HepG2 (cell line): ENCODE results near the gene EGFR. TPM values are rescaled to one million over a fixed set of nuclear protein-coding genes. Genes with fewer than 3 reads are reported as not detected.

Experiments
- ATAC-seq: fragments of 200-7000 bp; cut with Tn5 transposase; 3 replicates; pipeline ENCODE4 v1.9.1; 2020; ENCODE audit warnings: mild to moderate bottlenecking, moderate library complexity
- BruUV-seq: library from RNA; stranded (reverse); fragments of 400-500 nt; replicated peaks from 2 replicates; lab custom pipeline; 2021; lab: Mats Ljungman, UMichigan
- CTCF ChIA-PET: fragments of 300-600 bp; formaldehyde crosslinking; extraction: SDS; loops from one replicate; lab custom pipeline; 2021; ENCODE audit warnings: low total read pairs, inconsistent platforms, low intra/inter-chr PET ratio; lab: Yijun Ruan, JAX
- POLR2A ChIA-PET: fragments of 350-600 bp; sonication (Branson Sonifier 250); formaldehyde crosslinking; loops from one replicate; lab custom pipeline; 2020; ENCODE audit warnings: antibody characterized with exemption, inconsistent platforms; lab: Yijun Ruan, JAX
- DNase-seq: peaks from one replicate; pipeline ENCODE4 v3.0.0-alpha.2; 2015; ENCODE audit warnings: low spot score
- FAIRE-seq: peaks from 3 replicates; lab custom pipeline; 2011; peaks lifted over from hg19 to GRCh38; lab: Jason Lieb, UNC
- H2AFZ ChIP-seq: one replicate; pipeline ENCODE4 v1.6.1; 2011; ENCODE audit warnings: low read length, inconsistent platforms
- H3K27ac ChIP-seq: fragments of 300-600 bp; 3 replicates; pipeline ENCODE4 v1.8.0; 2011; ENCODE audit warnings: mixed run types, mild to moderate bottlenecking, mixed read lengths, low read length, inconsistent platforms; ENCODE audit not compliant: insufficient read depth; ENCODE audit errors: extremely low read length
- H3K27me3 ChIP-seq, 2 experiments: fragments of 200-600 bp in 1 of 2; 2 replicates in 1 of 2; 3 replicates in 1 of 2; pipeline versions ENCODE4 v1.6.0 to v1.8.0; 2011; ENCODE audit warnings: low read length in 2 of 2, mild to moderate bottlenecking in 2 of 2, moderate library complexity in 2 of 2, inconsistent platforms in 1 of 2; ENCODE audit not compliant: insufficient read depth in 2 of 2, control insufficient read depth in 1 of 2
- H3K36me3 ChIP-seq, 2 experiments: fragments of 200-600 bp in 1 of 2; replicated peaks in 1 of 2; 2 replicates in 1 of 2; 3 replicates in 1 of 2; pipeline versions ENCODE4 v1.5.1 to v1.8.0; 2011; ENCODE audit warnings: low read length in 2 of 2, inconsistent platforms in 1 of 2; ENCODE audit not compliant: insufficient read depth in 2 of 2, control insufficient read depth in 1 of 2
- H3K4me1 ChIP-seq: 2 replicates; pipeline ENCODE4 v1.5.1; 2012; ENCODE audit warnings: low read length, inconsistent platforms; ENCODE audit not compliant: insufficient read depth
- H3K4me2 ChIP-seq: 2 replicates; pipeline ENCODE4 v1.6.0; 2011; ENCODE audit warnings: low read depth, low read length, inconsistent platforms
- H3K4me3 ChIP-seq, 3 experiments: fragments of 200-600 bp in 1 of 3; sonication (generic), shearing (Covaris generic) in 1 of 3; replicated peaks in 1 of 3; 2 replicates each; pipeline ENCODE4 v1.5.1; 2011 to 2016; ENCODE audit warnings: low read length in 3 of 3, inconsistent platforms in 2 of 3, low read depth in 2 of 3, mild to moderate bottlenecking in 2 of 3, control low read depth in 1 of 3, mixed read lengths in 1 of 3; ENCODE audit not compliant: insufficient read depth in 1 of 3
- H3K79me2 ChIP-seq: one replicate; pipeline ENCODE4 v1.6.1; 2011; ENCODE audit warnings: low read length, inconsistent platforms; ENCODE audit not compliant: insufficient read depth
- H3K9ac ChIP-seq: 2 replicates; pipeline ENCODE4 v1.6.0; 2011; ENCODE audit warnings: mild to moderate bottlenecking, low read depth, low read length, inconsistent platforms; ENCODE audit not compliant: insufficient read depth
- H3K9me3 ChIP-seq: 2 replicates; pipeline ENCODE4 v1.5.1; 2012; ENCODE audit warnings: mild to moderate bottlenecking, low read length
- H4K20me1 ChIP-seq: 2 replicates; pipeline ENCODE4 v1.6.0; 2011; ENCODE audit warnings: inconsistent platforms, mild to moderate bottlenecking, low read length, moderate library complexity; ENCODE audit not compliant: insufficient read depth
- TCF12 ChIP-seq, 2 experiments: fragments of 450-650 bp in 1 of 2; sonication (generic) in 1 of 2; formaldehyde crosslinking in 1 of 2; IDR thresholded peaks; 2 replicates each; pipeline versions ENCODE4 v1.6.1 to v1.8.0; 2017 to 2022; ENCODE audit warnings: antibody characterized with exemption in 1 of 2, mild to moderate bottlenecking in 1 of 2, missing genetic modification reagents in 1 of 2, moderate library complexity in 1 of 2
- ZNF143 ChIP-seq: sonication (generic); formaldehyde crosslinking; IDR thresholded peaks from 2 replicates; pipeline ENCODE4 v1.4.0; 2020; ENCODE audit warnings: missing genetic modification reagents
- WGBS: methylation state at CpG from one replicate; pipeline ENCODE4 v1.1.6; 2017; ENCODE audit warnings: low lambda C conversion rate; 5-methylcytosine and 5-hydroxymethylcytosine counted together
- in situ Hi-C: cut with HindIII; loops from 2 replicates; pipeline ENCODE4 v1.10.0; 2017; ENCODE audit warnings: low pct_unique_long_range_greater_than_20kb; ENCODE audit not compliant: extremely low pct_ligation_motif_present
- intact Hi-C: fragments of 100-400 bp; cut with micrococcal nuclease; formaldehyde crosslinking; loops from one replicate; pipeline ENCODE4 v1.10.0; 2022; ENCODE audit not compliant: unreplicated experiment
- polyA plus RNA-seq, 8 experiments: library from polyadenylated mRNA; depleted of rRNA in 3 of 8; stranded (reverse) in 7 of 8; unstranded in 1 of 8; fragments of >200 nt; fragmentation: Illumina TruSeq in 4 of 8; extraction: Trizol in 4 of 8; gene quantifications; 2 replicates each; pipeline versions ENCODE4 v1.2.1 to v1.2.3, GENCODE V29; 2011 to 2016; ENCODE audit warnings: low read depth in 4 of 8, missing spikeins in 1 of 8, mixed read lengths in 1 of 8; ENCODE audit not compliant: insufficient read depth in 1 of 8
- total RNA-seq, 5 experiments: library from RNA; depleted of rRNA; stranded (reverse); fragments of >200 nt; fragmentation: Illumina TruSeq; extraction: Trizol; gene quantifications; 2 replicates each; pipeline ENCODE4 v1.2.3, GENCODE V29; 2016; ENCODE audit warnings: low read depth in 1 of 5
- TF ChIP-seq, protein P1 (sequence below): sonication (generic); formaldehyde crosslinking; IDR thresholded peaks from 2 replicates; pipeline ENCODE4 v1.5.1; 2020; ENCODE audit warnings: mild to moderate bottlenecking, missing genetic modification reagents, moderate library complexity
- TF ChIP-seq, protein P2 (sequence below): sonication (generic); formaldehyde crosslinking; IDR thresholded peaks from 2 replicates; pipeline ENCODE4 v1.5.0; 2020; ENCODE audit warnings: mild to moderate bottlenecking, missing genetic modification reagents
- TF ChIP-seq, protein P3 (sequence below): sonication (generic); formaldehyde crosslinking; IDR thresholded peaks from 2 replicates; pipeline ENCODE4 v1.5.0; 2020; ENCODE audit warnings: mild to moderate bottlenecking, missing genetic modification reagents

EGFR gene
- total and polyA plus RNA-seq, 2 of the 13 experiments (the other 11 are each of a cell fraction or from before 2014, with no cell fraction given): 7.0 to 10.0 TPM

DNA sequence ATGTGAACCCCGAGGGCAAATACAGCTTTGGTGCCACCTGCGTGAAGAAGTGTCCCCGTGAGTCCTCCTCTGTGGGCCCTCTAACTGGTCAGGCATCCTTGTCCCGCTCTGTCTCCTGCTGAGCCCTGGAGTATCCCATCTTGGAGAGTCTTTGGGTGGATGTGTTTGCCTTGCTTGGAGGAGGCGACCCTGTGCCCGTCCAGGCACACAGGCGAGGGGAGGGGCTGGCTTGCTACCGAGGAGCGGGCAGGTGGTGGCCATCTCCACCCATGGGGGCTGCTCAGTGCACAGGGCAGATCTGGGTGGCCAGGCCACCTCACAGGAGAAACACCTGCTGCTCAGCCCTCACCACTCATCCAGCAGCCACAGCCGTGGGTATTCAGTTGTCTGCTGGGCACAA, 135.3 kb downstream of the EGFR start:
- CTCF ChIA-PET: interaction anchor here (1.4 kb wide), 1 partner anchor 101 kb away, joined by 5 read pairs; no protein-coding TSS in a partner anchor

More for the DNA sequence above, 135.3 kb downstream of the EGFR start:
- no peaks in the 10 kb centered on the region for H4K20me1 ChIP-seq
- H3K4me1 ChIP-seq: no peaks in the 10 kb centered on the region
- DNase-seq: no peak
- H3K36me3 ChIP-seq: 0 out of 5 replicates have a peak, but pooled peaks cover 0 to 10% of the 10 kb centered on the region in 2 experiments
- in situ Hi-C loops: no loop called here
- H3K79me2 ChIP-seq: no peaks in the 10 kb centered on the region
- TF ChIP-seq, protein P1, sequence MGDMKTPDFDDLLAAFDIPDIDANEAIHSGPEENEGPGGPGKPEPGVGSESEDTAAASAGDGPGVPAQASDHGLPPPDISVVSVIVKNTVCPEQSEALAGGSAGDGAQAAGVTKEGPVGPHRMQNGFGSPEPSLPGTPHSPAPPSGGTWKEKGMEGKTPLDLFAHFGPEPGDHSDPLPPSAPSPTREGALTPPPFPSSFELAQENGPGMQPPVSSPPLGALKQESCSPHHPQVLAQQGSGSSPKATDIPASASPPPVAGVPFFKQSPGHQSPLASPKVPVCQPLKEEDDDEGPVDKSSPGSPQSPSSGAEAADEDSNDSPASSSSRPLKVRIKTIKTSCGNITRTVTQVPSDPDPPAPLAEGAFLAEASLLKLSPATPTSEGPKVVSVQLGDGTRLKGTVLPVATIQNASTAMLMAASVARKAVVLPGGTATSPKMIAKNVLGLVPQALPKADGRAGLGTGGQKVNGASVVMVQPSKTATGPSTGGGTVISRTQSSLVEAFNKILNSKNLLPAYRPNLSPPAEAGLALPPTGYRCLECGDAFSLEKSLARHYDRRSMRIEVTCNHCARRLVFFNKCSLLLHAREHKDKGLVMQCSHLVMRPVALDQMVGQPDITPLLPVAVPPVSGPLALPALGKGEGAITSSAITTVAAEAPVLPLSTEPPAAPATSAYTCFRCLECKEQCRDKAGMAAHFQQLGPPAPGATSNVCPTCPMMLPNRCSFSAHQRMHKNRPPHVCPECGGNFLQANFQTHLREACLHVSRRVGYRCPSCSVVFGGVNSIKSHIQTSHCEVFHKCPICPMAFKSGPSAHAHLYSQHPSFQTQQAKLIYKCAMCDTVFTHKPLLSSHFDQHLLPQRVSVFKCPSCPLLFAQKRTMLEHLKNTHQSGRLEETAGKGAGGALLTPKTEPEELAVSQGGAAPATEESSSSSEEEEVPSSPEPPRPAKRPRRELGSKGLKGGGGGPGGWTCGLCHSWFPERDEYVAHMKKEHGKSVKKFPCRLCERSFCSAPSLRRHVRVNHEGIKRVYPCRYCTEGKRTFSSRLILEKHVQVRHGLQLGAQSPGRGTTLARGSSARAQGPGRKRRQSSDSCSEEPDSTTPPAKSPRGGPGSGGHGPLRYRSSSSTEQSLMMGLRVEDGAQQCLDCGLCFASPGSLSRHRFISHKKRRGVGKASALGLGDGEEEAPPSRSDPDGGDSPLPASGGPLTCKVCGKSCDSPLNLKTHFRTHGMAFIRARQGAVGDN (CRISPR knock-in tag): peak; percentile 19; the same call in 1 of the 2 replicates
- TF ChIP-seq, protein P2, sequence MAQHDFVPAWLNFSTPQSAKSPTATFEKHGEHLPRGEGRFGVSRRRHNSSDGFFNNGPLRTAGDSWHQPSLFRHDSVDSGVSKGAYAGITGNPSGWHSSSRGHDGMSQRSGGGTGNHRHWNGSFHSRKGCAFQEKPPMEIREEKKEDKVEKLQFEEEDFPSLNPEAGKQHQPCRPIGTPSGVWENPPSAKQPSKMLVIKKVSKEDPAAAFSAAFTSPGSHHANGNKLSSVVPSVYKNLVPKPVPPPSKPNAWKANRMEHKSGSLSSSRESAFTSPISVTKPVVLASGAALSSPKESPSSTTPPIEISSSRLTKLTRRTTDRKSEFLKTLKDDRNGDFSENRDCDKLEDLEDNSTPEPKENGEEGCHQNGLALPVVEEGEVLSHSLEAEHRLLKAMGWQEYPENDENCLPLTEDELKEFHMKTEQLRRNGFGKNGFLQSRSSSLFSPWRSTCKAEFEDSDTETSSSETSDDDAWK (CRISPR knock-in tag): no peak
- TF ChIP-seq TCF12 (IDR thresholded peaks at IDR 0.05) (no peak), TCF12 (CRISPR knock-in tag; IDR thresholded peaks at IDR 0.05) (no peak), ZNF143 (CRISPR knock-in tag) (no peak)
- TF ChIP-seq, protein P3, sequence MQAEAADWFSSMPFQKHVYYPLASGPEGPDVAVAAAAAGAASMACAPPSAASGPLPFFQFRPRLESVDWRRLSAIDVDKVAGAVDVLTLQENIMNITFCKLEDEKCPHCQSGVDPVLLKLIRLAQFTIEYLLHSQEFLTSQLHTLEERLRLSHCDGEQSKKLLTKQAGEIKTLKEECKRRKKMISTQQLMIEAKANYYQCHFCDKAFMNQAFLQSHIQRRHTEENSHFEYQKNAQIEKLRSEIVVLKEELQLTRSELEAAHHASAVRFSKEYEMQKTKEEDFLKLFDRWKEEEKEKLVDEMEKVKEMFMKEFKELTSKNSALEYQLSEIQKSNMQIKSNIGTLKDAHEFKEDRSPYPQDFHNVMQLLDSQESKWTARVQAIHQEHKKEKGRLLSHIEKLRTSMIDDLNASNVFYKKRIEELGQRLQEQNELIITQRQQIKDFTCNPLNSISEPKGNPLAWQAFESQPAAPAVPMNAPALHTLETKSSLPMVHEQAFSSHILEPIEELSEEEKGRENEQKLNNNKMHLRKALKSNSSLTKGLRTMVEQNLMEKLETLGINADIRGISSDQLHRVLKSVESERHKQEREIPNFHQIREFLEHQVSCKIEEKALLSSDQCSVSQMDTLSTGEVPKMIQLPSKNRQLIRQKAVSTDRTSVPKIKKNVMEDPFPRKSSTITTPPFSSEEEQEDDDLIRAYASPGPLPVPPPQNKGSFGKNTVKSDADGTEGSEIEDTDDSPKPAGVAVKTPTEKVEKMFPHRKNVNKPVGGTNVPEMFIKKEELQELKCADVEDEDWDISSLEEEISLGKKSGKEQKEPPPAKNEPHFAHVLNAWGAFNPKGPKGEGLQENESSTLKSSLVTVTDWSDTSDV (CRISPR knock-in tag): no peak
- TF ChIP-seq, all 625 proteins: peak for 1
- POLR2A ChIA-PET: no interaction called here
- no TSS peak for BruUV-seq
- no peak overlapping the region for H3K9ac ChIP-seq
- H3K27me3 ChIP-seq: no peaks in the 10 kb centered on the region
- no peak overlapping the region for H3K27ac ChIP-seq
- WGBS: 91% methylated on average over 4 of the region's 10 CpGs
- intact Hi-C loops: no loop called here
- no peak overlapping the region for H3K4me3 ChIP-seq
- ATAC-seq (no peak), FAIRE-seq (no peak)
- no peak overlapping the region for H3K4me2 ChIP-seq
- no peaks in the 10 kb centered on the region for H3K9me3 ChIP-seq
- H2AFZ ChIP-seq: no peak overlapping the region
